NCI-H128 (cell line): Measurements from ENCODE around the gene SLC22A4.
A peak's percentile ranks its signal among the peaks of the same experiment; 100 is the strongest.

Source experiments
- DNase-seq: peaks from one replicate; lab custom pipeline; 2025; ENCODE audit not compliant: unreplicated experiment; lab: John Stamatoyannopoulos, UW

SLC22A4 gene

DNA sequence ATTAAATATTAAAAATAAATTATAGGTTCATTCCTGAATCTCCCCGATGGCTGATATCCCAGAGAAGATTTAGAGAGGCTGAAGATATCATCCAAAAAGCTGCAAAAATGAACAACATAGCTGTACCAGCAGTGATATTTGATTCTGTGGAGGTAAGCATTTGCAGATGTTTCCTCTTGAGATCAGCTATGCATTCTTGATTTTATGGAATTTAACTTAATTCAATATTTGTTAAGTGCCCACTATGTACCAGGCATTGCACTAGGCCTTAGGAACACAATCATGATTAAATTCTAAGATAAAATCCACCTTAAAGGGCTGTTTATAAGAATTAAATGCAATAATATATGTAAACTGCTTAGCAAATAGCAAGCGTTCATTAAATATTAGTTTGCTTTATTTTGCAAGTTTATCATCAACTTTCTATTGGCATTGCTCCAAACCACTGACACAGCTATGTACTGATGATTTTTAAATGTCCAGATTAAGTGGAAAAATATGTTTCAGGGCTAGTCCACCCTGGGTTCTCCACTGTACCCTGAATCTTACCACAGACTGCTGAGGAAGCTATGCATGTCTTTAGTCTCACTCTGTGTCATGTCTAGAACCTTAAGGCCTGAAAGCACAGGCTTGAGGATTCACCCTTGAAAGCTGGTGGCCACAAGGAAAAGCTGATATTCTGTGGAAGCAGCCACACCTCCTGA is 33.2 kb downstream of the SLC22A4 start:
- no peak for DNase-seq

DNA sequence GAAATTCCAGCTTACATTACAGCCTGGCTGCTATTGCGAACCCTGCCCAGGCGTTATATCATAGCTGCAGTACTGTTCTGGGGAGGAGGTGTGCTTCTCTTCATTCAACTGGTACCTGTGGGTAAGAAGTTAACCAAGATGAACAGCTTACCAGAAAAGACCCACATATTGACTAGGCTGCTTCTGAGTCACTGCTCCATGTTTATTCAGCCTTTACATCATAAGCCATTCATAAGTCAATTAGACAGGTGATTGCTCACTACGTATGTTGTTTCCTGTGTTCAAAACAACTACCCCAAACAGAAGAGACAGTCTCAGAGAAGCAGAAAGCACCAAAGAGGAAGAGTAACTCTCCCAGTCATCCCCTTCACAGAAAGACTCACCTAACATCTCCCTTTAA is 40.6 kb downstream of the SLC22A4 start:
- DNase-seq = no peak

DNA sequence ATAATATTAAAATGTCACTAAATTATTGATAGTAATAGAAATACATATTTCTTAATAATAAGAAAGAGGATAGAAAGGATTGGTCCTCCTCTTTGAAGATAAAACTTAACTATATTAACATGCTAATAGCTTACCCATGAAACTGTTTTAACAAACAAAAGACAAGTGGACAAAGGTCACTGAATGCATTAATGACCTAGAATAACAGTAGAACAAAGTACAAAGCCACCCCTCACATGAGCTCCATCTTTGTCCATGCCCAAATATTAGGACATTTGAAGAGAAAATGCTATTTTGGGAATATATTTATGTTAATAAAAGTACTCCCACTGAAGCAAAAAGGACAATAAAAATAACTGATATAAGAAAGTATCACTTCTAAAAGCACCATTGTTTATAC is 41.2 kb downstream of the SLC22A4 start:
- DNase-seq = no peak

DNA sequence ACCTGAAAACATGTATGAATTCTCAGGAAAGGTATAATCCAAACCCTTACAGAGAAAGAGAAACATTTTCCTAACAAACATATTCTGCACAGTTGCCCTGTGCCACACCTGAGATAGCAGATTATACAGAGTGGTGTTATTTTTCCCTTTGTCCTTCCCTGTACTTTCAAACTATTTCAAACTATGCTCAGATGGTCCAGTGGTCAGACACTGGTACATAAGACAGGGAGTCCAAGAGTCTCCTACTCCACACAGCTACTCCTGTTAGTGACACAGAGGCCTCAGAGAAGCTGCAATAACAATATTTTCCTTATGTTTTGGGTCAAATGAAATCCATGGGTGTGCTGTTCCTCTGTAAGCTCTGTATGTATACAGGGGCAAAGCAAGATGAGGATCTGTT is 45.3 kb downstream of the SLC22A4 start:
- no peak for DNase-seq

DNA sequence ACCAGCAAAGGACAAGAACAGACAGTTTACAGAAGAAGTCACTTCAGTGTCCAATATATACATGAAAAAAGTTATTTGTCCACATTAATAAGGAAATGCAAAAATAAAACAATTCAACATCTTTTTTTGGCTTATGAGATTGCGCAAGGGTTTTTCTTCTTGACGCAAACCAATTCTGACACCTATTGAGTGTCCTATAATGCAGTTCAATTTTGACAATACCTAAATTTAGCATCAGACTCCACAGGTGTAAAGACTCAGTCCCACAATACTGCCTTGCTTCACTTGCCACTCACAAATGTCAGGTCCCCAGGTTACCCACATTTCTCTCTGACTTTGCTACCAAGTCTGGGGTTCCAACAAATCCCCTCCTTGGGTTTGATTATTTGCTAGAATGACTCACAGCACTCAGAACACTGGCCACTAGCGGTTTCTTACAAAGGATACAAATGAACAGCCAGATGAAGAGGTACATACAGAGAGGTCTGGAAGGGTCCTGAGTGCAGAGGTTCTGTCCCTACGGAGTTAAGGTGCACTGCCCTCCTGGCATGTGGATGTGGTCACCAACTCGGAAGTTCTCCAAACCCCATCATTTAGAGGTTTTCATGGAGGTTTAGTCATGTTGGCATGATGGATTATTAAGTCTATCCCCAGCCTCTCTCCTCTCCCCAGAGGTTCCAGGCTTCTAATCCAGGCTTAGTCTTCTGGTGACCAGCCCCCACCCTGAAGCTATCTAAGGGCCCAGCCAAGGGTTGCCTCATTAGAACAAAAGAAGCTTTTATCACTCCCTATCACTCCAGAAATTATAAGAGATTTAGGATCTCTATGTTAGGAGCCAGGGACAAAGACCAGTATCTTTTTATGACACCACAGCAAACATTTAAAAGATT is 48.3 kb downstream of the SLC22A4 start:
- no peak for DNase-seq

DNA sequence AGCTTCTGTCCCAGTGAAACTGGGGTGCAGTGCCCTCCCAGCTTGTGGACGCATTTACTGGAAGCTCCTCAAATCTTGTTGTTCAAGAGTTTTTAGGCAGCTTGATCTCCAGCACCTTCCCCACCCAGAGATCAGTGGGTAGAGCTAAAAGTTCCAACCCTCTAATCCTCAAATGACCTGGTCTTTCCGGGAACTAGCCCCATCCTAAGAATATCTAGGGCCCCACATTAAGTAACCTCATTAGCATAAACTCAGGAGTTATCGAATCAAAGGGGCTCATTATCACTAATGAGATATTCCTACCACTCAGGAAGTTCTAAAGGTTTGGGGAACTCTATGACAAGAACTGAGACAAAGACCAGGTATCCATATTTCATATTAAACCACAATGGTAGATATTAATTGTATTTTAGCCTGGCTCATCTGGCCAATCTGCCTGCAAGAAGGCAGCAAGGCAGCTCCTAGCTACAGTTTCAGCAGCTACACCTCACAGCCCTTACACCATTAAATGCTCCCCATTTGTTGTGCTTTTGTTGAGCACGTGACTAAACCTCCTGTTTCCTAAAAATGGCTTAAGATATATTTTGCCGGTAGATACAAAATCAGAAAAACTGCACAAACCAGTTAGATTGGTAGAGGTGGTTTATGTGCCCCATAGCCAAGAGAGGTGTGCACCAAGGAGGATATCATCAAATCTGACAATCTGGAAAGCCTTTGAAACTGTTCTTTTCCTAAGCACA is 50.8 kb downstream of the SLC22A4 start:
- no peak for DNase-seq

DNA sequence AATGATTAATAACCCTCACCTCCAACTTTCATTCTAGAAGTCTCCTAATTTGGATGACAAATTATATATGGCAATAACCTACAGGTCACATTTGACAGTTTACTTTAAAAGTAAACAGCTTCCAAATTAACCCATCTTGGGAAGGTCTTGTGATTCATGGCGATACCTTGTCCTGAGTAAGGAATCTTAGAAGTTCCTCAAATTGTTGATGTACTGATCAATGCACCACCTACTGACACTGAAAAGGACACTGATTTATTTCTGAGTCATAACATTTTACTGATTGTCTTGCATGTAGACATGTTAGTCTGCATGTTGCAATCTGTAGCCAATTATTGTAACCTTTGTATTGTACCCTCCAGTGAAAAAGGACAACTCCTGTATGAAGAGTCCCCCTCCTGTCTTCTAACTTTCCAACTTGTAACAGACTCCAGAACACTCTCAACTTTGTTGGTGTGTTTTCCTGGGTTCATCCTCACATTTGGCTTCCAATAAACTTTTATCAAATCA is 59.3 kb downstream of the SLC22A4 start:
- DNase-seq = no peak

DNA sequence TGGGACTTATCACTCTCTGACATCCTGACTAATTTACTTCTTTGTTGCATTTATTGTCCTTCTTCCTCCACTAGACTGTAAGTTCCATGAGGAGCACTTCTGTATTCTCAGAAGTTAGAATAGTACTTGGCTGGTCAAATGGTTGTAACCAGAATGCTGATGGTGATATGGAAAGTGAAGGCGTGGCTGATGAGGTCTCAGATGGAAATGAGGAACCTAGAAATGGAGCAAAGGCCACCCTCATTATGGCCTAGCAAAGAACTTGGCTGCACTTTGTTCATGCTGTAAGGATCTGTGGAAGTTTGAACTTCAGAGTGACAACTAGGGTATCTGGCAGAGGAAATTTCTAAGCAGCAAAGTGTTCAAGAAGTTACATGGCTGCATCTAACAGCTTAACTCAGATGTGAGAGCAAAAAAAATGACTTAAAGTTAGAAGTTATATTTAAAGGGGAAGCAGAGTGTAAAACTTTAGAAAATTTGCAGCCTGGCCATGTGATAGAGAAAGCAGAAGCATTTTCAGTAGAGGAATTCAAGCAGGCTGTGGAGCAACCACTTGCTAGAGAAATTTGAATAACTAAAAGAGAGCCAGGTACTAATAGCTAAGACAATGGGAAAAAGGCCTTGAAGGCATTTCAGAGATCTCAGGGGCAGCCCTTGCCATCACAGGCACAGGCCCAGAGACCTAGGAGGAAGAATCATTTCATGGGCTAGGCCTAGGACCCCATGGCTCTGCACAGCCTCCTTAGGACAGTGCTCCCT is 60.4 kb downstream of the SLC22A4 start:
- no peak for DNase-seq

DNA sequence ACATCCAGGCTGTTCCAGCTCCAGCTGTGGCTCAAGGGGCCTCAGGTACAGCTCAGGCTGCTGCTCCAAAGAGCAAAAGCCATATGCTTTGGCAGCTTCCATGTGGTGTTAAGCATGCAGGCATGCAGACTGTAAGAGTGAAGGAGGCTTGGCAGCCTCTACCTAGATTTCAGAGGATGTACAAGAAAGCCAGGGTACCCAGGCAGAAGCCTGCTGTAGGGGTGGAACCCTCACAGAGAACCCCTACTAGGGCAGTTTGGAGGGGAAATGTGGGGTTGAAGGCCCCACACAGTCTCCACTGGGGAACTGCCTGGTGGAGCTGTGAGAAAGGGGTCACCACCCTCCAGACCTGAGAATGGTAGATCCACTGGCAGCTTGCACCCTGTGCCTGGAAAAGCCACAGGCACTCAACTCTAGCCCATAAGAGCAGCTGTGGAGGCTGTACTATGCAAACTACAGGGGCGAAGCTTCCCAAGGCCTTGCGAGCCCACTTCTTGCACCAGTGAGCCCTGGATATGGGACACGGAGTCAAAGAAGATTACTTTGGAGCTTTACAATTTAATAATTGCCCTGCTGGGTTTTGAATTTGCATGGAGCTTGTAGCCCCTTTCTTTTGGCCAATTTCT is 61.1 kb downstream of the SLC22A4 start:
- no peak for DNase-seq

DNA sequence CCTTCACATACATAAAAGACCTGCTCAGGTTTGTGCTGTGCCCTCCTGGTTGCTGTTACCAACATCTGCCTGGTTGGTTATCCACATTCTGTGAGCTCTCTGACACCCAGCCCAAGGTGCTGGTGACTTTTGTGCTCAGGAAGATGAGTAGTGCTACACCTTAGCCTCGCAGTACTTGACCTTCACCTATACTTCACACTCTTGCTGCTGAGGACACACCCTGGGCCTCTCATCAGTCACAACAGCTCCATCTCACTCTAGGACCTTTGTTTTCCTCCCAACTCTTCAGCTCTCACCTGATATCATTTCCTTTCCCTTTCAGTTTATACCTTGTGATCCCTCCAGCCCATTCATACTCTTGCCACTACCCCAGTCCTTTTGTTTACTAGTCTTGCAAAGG is 64.6 kb downstream of the SLC22A4 start:
- no peak for DNase-seq

DNA sequence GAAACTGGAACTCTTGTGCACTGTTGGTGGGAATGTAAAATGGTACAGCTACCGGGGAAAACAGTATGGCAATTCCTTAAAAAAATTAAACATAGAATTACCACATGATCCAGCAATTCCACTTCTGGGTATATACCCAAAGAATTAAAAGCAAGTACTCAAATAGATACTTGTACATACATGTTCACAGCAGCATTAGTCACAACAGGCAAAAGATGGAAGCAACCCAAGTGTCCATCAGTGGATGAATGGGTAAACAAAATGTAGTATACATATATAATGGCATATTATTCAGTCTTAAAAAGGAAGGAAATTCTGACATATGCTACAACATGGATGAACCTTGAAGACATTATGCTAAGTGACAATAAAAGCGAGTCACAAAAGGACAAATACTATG is 67.9 kb downstream of the SLC22A4 start:
- DNase-seq = no peak

DNA sequence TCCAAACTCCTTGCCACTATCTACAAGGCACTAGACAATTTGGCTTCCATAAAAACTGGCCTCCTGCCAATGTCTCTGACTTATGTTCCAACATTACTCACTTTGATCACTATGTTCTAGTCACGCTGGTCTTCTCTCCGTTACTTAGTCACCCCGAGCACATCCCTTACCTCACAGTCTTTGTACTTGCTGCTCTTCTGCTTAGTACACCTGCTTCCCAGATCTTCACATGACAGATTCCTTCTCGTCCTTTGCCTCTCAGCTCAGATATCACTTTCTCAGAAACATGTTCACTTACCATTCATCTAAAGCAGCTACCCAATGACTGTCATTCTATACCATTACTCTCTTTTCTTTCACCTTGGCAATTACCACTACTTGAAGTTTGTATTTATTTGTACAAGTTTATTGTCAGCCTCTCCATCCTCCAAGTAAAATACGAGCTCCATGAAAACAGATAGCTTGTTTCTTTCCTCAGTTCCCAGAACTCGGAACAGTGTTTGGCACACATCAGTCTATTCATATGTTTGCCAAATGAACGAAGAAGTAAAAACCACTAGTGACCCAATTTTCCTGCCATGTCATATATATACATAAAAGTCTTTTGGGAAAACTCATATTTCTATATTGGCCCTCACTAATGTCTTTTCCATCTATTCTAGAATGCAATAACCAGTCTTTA is 69.4 kb downstream of the SLC22A4 start:
- DNase-seq = no peak

DNA sequence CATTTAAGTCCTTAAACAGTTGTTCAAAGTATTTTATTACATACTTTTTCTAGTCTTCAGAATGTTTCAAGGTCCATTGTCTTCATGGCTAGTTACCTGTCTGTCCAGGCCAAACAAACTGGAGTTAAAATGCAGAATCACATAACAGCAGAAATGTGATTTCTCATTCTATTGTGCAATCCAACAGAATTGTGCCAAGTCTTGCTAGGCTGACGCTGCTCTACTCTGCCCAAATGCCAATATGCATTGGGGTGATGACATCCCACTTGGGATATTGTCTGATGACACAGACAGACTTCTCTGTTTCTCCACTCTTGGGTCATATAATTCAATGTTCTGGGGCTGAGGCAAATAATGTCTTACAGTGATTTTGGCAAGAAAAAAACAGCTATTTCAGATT is 70.1 kb downstream of the SLC22A4 start:
- DNase-seq = no peak

DNA sequence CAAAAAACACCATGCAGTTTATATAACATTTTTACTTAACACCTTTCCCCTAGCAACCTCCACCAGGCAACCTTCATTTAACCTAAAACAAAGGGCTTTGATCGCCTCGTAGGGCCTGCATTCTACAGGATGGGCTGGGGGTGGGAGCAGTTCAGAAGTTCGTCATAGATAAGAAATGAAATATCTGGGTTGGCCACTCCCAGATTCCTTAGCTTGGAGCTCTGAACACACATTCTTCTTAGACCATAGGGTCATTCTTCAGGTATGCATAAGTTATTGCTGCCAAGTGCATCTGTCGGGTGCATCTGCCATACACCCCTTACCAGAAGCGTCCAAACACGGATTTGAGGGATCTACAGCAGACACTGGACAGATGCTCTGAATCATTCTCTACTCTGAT is 71.0 kb downstream of the SLC22A4 start:
- DNase-seq = no peak

DNA sequence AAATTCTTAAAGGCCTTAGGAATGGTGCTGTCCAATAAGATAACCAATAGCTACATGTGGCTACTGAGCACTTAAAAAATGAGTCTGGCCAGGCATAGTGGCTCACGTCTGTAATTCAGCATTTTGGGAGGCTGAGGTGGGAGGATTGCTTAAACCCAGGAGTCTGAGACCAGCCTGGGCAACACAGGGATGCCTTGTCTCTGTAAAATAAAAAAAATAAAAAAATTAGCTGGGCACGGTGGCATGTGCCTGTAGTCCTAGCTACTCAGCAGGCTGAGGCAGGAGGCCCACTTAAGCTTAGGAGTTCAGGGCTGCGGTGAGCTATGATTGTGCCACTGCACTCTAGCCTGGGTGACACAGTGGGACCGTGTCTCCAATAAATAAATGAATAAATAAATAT is 74.0 kb downstream of the SLC22A4 start:
- no peak for DNase-seq

DNA sequence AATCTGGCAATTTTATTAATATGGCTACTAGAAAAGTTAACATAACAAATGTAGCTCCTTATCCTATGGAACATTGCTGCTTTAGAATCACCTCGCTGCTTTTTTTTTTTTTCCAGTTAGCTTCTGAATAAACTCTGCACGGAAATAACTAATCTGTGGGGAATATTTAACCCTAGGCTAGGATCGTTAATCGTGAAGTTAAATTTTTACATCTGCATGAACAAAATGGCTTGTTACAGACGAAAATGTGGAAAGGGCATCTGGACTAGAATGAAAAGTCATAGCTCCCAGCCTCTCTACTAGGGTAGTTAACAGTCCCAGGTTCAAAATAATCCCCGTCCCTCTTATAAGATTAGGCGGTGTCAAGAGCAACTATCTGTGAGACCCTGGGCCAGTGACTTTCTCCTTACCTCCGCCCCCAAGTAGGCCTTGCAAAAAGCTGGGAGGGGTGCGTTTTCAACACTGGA is 74.8 kb downstream of the SLC22A4 start:
- no peak for DNase-seq

DNA sequence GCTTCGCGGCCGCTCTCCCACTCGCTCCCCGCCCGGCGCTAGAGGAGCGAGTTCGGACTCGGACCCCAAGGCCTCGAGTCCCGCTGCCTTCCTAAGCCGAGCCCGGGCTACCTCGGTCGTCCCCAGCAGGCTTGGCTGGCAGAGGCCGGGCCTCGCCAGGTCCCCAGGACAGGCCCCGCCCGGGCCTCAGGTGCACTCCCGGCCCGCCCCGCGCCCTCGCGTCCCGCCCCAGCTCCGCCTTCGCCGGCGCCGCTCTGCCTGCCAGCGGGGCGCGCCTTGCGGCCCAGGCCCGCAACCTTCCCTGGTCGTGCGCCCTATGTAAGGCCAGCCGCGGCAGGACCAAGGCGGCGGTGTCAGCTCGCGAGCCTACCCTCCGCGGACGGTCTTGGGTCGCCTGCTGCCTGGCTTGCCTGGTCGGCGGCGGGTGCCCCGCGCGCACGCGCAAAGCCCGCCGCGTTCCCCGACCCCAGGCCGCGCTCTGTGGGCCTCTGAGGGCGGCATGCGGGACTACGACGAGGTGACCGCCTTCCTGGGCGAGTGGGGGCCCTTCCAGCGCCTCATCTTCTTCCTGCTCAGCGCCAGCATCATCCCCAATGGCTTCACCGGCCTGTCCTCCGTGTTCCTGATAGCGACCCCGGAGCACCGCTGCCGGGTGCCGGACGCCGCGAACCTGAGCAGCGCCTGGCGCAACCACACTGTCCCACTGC is 75.4 kb downstream of the SLC22A4 start, which contains the start of gene SLC22A5:
Gene SLC22A5 (plus strand): TSS at position 237 of the 707 bp plus-strand sequence. CDS start 263 bp downstream, at position 500.
- DNase-seq = peak; percentile 16

DNA sequence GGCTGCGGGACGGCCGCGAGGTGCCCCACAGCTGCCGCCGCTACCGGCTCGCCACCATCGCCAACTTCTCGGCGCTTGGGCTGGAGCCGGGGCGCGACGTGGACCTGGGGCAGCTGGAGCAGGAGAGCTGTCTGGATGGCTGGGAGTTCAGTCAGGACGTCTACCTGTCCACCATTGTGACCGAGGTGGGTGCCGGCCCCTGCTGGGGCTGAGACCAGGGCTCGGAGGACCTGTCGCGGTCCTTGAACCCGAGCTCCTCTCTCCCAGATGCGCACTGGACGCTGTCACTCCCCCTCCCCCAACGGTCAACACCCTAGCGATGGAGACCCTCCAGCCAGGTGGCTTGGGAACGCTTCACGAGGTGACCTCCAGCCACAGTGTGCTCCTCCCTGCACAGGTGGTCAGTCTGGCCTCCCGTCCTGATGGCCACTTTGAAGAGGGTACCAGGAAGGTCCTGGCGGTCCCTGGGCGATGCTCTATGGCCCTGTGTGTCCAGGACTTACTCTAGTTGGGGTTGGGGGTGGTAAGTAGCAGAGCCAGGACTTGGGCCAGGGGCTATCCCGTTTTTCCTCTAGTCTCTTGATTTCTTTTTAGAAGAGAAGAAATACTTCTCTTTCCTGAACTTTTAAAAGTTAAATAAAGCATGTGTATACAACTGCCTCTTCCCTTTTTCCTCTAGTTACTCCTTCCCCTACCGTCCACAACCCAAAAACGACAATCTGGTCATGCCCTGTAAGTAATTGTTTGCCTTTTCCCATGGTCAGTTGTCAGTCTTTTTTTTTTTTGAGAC is 76.2 kb downstream of the SLC22A4 start:
- no peak for DNase-seq
